AG10803 (cell line): Measurements from ENCODE around the gene GOLGA8H.
"Not testable (repeated sequence)": the region's sequence is repeated elsewhere in the genome, so short reads cannot be mapped to it uniquely, and the experiment has no call there.

Experiments used
- DNase-seq: peaks from one replicate; pipeline ENCODE4 v3.0.0; 2010; ENCODE audit warnings: low read depth
- H3K4me3 ChIP-seq: 2 replicates; pipeline ENCODE4 v1.5.1; 2011; ENCODE audit warnings: mild to moderate bottlenecking, low read length, control low read depth
- CTCF ChIP-seq: conservative IDR thresholded peaks from 2 replicates; pipeline ENCODE4 v1.5.1; 2011; ENCODE audit warnings: mild to moderate bottlenecking, low read length, control low read depth, inconsistent platforms

GOLGA8H gene

GRCh38 chr15:30661154-30661553, 57.3 kb downstream of the GOLGA8H start:
- peak; percentile 53 for TF ChIP-seq CTCF
- not testable (repeated sequence) for H3K4me3 ChIP-seq
- peak; percentile 11 for DNase-seq
